ENCODE measurements around the gene BSG. TPM values are rescaled to one million over a fixed set of nuclear protein-coding genes. Genes with fewer than 3 reads are reported as not detected.

Gene BSG
- total and polyA plus RNA-seq, 10 of the 15 experiments (the other 5 are each of a cell fraction or from before 2014, with no cell fraction given) = 2.8 to 297 (median 199) TPM

DNA sequence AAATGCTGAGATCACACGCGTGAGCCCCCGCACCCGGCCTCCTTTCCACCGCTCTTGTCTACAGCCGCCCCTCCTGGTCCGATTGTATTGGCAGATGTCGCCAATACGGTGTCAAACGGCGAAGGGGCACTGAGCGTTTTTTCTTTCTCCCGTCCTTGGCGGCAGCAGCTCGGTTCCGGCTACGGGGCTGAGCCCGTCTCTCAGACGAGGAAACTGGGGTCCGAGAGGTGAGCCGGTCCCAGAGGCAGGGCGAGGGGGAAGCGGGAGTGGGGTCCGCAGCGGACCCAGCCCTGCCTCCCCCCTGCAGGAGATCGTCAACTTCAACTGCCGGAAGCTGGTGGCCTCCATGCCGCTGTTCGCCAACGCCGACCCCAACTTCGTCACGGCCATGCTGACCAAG is 40.5 kb downstream of the BSG start:
- Histone ChIP-seq H3K4me1 (ENCODE audit: control insufficient read depth, insufficient read depth, low read length) (peaks cover 8% of the 10 kb centered on the region), H3K4me3 (no peak overlapping the region), H3K9me3 (replicated peaks; ENCODE audit: control insufficient read depth, insufficient read depth, low read length) (no peaks in the 10 kb centered on the region), H3K79me2 (ENCODE audit: control insufficient read depth, insufficient read depth, low read length) (no peaks in the 10 kb centered on the region), H2AFZ (ENCODE audit: control insufficient read depth, low read depth, low read length) (no peak overlapping the region), H4K20me1 (ENCODE audit: control insufficient read depth, insufficient read depth) (no peaks in the 10 kb centered on the region), H3K9ac (ENCODE audit: control insufficient read depth, insufficient read depth, low read length) (no peak overlapping the region), H3K4me2 (ENCODE audit: control insufficient read depth, insufficient read depth) (no peak overlapping the region), H3K36me3 (ENCODE audit: control insufficient read depth in 2 of 2, insufficient read depth in 2 of 2, low read length in 1 of 2) (no peaks in the 10 kb centered on the region; a peak in 1 of 4 replicates), H3K27me3 (replicated peaks in 1 of 2; ENCODE audit: control insufficient read depth in 2 of 2, insufficient read depth in 2 of 2, low read length in 1 of 2) (no peaks in the 10 kb centered on the region), H3K27ac (ENCODE audit: control insufficient read depth, insufficient read depth) (no peak overlapping the region)
- POLR2A ChIA-PET = interaction anchor here (1.3 kb wide), 1 partner anchor 48 kb away, joined by 6 read pairs; no protein-coding TSS in a partner anchor
- intact Hi-C loops (cut with micrococcal nuclease; ENCODE audit: unreplicated experiment) (no loop called here), in situ Hi-C loops (cut with MboI) (no loop called here)
- ATAC-seq (no peak), DNase-seq (ENCODE audit: low read depth, low spot score) (no peak), FAIRE-seq (no peak)
- WGBS (ENCODE audit: insufficient coverage, insufficient replicate concordance, low lambda C conversion rate, missing lambda C conversion rate) = 89% methylated on average over 27 of the region's 33 CpGs
- no TSS peak for BruUV-seq (replicated peaks)
- RAD21 ChIA-PET (ENCODE audit: unreplicated experiment) = no interaction called here
- SMC1A ChIA-PET (ENCODE audit: uncharacterized antibody, unreplicated experiment) = interaction anchor here (1.3 kb wide), 1 partner anchor 20 kb away, joined by 3 read pairs; no protein-coding TSS in a partner anchor
- CTCF ChIA-PET = no interaction called here
- TF ChIP-seq ZZZ3 (IDR thresholded peaks at IDR 0.05; ENCODE audit: control insufficient read depth, insufficient read length, low read depth) (no peak), ZNF384 (IDR thresholded peaks at IDR 0.05; ENCODE audit: borderline replicate concordance, low read depth, low read length) (no peak), HSF1 (IDR thresholded peaks at IDR 0.05; ENCODE audit: low read depth, low read length) (no peak), JUNB (IDR thresholded peaks at IDR 0.05) (no peak), BCL11A (IDR thresholded peaks at IDR 0.05; ENCODE audit: low read depth, low read length) (no peak), ZBTB33 (IDR thresholded peaks at IDR 0.05) (no peak), CUX1 (IDR thresholded peaks at IDR 0.05; ENCODE audit: insufficient replicate concordance, low read depth, low read length) (no peak), LARP7 (IDR thresholded peaks at IDR 0.05) (no peak)
- TF ChIP-seq, protein P1, sequence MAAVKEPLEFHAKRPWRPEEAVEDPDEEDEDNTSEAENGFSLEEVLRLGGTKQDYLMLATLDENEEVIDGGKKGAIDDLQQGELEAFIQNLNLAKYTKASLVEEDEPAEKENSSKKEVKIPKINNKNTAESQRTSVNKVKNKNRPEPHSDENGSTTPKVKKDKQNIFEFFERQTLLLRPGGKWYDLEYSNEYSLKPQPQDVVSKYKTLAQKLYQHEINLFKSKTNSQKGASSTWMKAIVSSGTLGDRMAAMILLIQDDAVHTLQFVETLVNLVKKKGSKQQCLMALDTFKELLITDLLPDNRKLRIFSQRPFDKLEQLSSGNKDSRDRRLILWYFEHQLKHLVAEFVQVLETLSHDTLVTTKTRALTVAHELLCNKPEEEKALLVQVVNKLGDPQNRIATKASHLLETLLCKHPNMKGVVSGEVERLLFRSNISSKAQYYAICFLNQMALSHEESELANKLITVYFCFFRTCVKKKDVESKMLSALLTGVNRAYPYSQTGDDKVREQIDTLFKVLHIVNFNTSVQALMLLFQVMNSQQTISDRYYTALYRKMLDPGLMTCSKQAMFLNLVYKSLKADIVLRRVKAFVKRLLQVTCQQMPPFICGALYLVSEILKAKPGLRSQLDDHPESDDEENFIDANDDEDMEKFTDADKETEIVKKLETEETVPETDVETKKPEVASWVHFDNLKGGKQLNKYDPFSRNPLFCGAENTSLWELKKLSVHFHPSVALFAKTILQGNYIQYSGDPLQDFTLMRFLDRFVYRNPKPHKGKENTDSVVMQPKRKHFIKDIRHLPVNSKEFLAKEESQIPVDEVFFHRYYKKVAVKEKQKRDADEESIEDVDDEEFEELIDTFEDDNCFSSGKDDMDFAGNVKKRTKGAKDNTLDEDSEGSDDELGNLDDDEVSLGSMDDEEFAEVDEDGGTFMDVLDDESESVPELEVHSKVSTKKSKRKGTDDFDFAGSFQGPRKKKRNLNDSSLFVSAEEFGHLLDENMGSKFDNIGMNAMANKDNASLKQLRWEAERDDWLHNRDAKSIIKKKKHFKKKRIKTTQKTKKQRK (IDR thresholded peaks at IDR 0.05; ENCODE audit: low read depth, low read length) = no peak
